GM10266 (cell line): ENCODE results near the gene HOXA11.

Experiments used
- DNase-seq: peaks from one replicate; pipeline ENCODE4 v3.0.0; 2012; ENCODE audit errors: extremely low spot score
- CTCF ChIP-seq: IDR thresholded peaks from 2 replicates; pipeline ENCODE4 v1.5.1; 2012; ENCODE audit warnings: mild to moderate bottlenecking, low read depth; ENCODE audit not compliant: control insufficient read depth, insufficient read depth; ENCODE audit errors: missing control alignments

Gene HOXA11

DNA sequence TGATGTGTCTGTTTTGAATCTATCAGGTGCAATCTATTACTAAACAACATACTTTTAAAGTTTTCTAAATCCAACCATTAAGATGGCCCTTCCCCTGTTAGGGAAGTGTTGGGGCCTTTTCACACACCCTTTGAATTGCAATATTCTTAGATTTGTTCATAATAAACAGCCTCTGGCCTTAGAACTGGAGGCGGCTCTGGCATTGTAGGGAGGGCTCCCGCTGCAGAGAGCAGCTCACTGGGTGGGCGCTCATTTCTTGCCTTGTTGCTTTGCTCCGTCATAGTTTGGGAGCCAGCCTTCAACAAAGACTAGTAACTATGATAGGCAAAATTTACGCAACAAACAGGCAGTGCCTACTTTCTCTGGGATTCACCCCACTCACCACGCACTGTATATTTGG is 6.7 kb downstream of the HOXA11 start:
- TF ChIP-seq CTCF, result no peak
- DNase-seq, result no peak

- no peak for TF ChIP-seq CTCF
- DNase-seq, result no peak
Observed at GRCh38 chr7:27177795-27178320, 7.2 kb downstream of the HOXA11 start.

DNA sequence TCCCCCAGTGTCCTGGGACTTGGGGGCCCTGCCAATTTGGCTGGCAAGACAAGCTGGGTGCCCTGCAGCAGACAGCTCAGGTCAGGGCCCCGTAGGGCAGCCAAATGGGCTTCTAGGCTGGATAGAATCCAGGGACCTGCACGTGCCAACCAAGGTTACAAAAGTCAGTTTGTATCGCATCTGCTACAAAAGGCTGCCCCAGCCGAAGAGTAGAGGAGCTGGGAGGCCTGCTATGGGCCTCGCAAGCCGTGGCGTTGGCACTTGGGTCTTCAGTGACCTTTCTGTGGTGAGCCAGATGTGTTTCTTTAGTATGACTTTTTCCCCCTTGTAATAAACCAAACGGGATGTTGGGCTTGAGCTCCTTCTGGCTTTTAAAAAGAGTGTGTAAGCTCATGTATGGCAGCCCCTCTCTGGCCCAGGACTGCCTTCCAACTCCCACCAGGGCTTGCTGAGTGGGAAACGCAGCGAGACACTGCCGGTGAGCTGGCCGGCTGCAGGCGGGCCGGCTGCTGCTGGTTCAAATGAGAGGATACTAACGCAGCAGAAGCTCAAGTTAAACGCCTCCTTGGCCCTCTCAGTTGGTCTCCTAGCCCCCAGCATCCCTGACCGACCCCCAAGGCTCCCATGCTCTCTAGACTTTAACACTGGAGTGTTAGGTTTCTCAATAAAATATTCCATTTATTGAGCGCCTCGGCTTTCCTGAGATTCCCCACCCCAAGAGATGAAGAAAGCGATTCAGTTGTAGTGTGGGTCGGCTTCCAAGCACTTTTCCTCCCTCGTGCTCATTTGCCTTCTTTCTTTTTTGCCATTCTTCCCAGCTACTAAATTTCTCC is 7.9 kb downstream of the HOXA11 start:
- DNase-seq, result no peak
- no peak for TF ChIP-seq CTCF

DNA sequence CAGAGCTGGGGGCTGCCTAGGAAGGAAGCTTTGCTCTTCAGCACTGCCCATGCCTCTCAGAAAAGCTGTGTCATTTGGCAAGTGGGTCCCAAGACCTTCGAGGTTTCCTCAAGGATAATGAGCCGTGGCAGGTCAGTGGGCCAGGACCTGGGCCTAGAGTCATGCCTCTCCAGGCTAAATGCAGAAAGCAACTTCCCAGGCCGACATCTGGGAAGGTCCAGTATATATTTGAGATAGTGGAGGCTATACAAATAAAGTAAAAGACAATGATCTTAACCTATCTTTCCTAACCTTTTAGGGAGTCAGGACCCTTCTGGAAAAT is 8.5 kb downstream of the HOXA11 start:
- DNase-seq, result no peak
- TF ChIP-seq CTCF, result no peak

DNA sequence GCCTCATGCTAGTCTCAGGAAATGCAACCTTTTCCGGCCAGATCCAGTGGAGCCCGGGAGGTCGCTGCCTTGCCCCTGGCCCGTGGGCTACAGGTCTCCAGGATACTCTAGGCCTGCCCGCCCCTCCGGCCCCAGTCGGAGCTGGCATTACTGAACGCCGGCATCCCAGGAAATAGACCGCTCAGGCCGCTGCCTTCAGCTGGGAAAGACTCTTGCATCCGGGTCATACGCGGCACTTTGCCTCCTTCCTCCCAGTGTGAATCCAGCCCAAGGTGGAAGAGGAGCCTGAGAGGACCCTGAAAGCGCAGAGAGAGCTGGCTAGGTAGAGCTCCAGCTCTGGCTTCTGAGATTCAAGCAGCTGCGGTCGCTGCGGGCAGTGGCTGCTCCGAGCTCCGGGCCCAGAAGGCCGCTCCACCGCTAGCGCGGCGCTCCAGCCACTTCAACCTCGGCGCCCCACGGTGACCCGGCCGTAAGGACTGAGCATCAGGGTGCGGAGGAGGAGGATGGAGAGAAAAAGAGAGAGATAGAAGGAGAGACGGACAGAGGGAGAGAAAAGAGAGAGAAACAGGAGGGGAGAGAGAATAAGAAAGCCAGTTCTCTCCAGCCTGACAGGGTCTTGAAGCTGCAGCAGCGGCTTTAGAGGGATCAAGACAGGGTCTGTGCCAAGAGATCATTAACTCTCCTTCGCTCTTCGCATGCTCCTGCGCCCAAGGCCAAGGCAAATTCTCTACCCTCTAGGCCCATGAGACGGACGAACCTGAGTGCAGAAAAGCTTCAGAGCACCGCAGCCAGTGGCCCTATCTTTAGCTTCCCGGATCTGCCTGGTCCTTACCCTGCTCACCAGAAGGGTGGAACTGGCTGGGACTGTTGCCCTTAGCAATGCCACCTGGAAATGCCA is 9.2 kb downstream of the HOXA11 start:
- no peak for TF ChIP-seq CTCF
- DNase-seq, result no peak

DNA sequence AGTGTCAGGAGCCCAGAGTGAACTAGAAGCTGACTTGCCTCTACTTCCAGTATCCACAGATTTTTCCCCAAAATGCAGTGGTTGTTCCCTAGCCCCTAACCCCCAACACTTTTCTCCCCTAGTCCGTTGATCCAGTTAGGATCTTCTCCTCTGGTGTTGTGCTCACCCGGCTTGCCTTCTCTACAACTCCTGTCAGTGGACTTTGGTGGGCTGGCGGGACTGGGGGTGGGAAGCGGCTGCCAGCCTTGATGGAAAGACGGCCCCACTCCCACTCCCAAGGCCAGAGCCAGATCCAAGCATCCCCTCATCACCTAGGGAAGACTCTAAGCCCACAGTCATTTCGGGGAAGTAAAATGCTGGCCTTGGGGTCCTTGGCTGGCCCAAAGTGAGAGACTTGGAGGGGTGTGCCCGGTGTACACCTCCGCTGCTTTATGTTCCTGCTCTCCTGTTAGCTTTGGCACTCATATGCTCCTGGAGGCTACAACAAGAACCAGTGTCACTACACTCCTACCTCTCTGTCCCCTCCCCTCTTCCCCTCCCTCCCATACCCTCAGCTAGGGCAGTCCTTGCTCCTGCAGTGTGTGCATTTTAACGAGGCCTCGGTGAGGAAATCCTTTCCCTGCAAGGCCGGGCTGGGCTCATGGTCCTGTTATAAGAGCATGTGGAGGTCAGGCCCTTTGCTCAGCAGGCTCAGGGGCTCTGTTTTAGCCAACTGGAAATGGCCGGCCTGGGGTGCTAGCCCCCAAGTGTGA is 10.0 kb downstream of the HOXA11 start:
- no peak for DNase-seq
- TF ChIP-seq CTCF, result no peak
